ENCODE data around the gene CC2D2A. TPM values are rescaled to one million over a fixed set of nuclear protein-coding genes. Genes with fewer than 3 reads are reported as not detected.

The CC2D2A gene
- total RNA-seq, 1 experiment from 2014 or later, result 13.0 TPM

DNA sequence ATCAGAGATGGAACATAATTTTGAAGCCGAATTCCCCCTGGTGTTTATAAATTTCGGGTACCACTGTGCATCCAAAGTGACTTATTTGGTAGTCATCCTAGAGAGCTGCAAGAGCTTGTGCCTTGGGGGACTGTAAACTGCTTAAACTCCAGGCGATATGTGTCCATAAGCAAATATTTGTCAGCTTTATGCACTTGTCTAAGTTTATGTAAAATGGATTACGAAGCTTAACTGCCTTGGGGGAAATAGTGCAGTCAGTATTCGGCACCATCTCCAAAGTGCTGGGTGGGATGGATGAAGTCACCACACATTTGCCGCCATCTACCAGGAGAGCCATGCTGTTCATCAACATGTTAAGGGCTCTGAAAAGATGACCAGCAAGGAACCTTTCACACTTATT is 65.9 kb downstream of the CC2D2A start:
- TF ChIP-seq ZFX (IDR thresholded peaks at IDR 0.05), result no peak
- TF ChIP-seq, protein P1, sequence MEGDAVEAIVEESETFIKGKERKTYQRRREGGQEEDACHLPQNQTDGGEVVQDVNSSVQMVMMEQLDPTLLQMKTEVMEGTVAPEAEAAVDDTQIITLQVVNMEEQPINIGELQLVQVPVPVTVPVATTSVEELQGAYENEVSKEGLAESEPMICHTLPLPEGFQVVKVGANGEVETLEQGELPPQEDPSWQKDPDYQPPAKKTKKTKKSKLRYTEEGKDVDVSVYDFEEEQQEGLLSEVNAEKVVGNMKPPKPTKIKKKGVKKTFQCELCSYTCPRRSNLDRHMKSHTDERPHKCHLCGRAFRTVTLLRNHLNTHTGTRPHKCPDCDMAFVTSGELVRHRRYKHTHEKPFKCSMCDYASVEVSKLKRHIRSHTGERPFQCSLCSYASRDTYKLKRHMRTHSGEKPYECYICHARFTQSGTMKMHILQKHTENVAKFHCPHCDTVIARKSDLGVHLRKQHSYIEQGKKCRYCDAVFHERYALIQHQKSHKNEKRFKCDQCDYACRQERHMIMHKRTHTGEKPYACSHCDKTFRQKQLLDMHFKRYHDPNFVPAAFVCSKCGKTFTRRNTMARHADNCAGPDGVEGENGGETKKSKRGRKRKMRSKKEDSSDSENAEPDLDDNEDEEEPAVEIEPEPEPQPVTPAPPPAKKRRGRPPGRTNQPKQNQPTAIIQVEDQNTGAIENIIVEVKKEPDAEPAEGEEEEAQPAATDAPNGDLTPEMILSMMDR (IDR thresholded peaks at IDR 0.05 in 2 of 3, conservative IDR thresholded peaks at IDR 0.05 in 1 of 3; ENCODE audit: borderline replicate concordance in 1 of 3, insufficient read depth in 1 of 3, low read depth in 2 of 3, low read length in 2 of 3), result no peak
- no peak for TF ChIP-seq EZH2 (IDR thresholded peaks at IDR 0.05)
- no peak for TF ChIP-seq RAD21 (IDR thresholded peaks at IDR 0.05; ENCODE audit: low read depth)
- no peak for TF ChIP-seq CEBPB (IDR thresholded peaks at IDR 0.05; ENCODE audit: low read depth)
- TF ChIP-seq POLR2AphosphoS5 (IDR thresholded peaks at IDR 0.05; ENCODE audit: low read depth, low read length), result no peak
- TF ChIP-seq EGR1 (IDR thresholded peaks at IDR 0.05; ENCODE audit: low read depth), result no peak
- TF ChIP-seq CBX3 (IDR thresholded peaks at IDR 0.05; ENCODE audit: low read depth), result no peak
- TF ChIP-seq POLR2A (IDR thresholded peaks at IDR 0.05; ENCODE audit: borderline replicate concordance, extremely low read depth, insufficient read depth, insufficient read length), result no peak

More for the DNA sequence above, 65.9 kb downstream of the CC2D2A start:
- intact Hi-C loops (cut with micrococcal nuclease), result no loop called here
- H3K27me3 ChIP-seq (ENCODE audit: insufficient read depth, low read length), result no peaks in the 10 kb centered on the region
- no peaks in the 10 kb centered on the region for H4K20me1 ChIP-seq (ENCODE audit: insufficient read depth)
- H3K36me3 ChIP-seq (ENCODE audit: control insufficient read depth in 1 of 2, insufficient read depth in 2 of 2, low read length in 2 of 2), result no peaks in the 10 kb centered on the region
- DNase-seq (ENCODE audit: low read depth, low spot score) (no peak), ATAC-seq (no peak)
- H3K4me1 ChIP-seq (ENCODE audit: control insufficient read depth in 1 of 2, insufficient read depth in 2 of 2, low read length in 2 of 2), result no peaks in the 10 kb centered on the region
- ChIA-PET RAD21 (ENCODE audit: low non-redundant PET in 1 of 2, low total read pairs in 2 of 2, uncharacterized antibody in 2 of 2, unreplicated experiment in 2 of 2) (no interaction called here), POLR2A (no interaction called here), CTCF (no interaction called here)
- H3K27ac ChIP-seq (ENCODE audit: low read depth, low read length), result no peak overlapping the region
- no peak overlapping the region for H2AFZ ChIP-seq (ENCODE audit: low read depth, low read length, poor library complexity, severe bottlenecking)
- no peak overlapping the region for H3K4me2 ChIP-seq (ENCODE audit: low read length)
- no peak overlapping the region for H3K4me3 ChIP-seq (replicated peaks in 1 of 2; ENCODE audit: low read depth in 1 of 2, low read length in 2 of 2)
- no peaks in the 10 kb centered on the region for H3K9me3 ChIP-seq (ENCODE audit: control insufficient read depth in 1 of 2, insufficient read depth in 1 of 2, low read depth in 1 of 2, low read length in 2 of 2)
- no TSS peak for BruUV-seq (replicated peaks)
- H3K9ac ChIP-seq (ENCODE audit: low read length), result no peak overlapping the region
- H3K79me2 ChIP-seq (ENCODE audit: insufficient read depth, low read length), result no peaks in the 10 kb centered on the region
- no peaks in the 10 kb centered on the region for H3K9me2 ChIP-seq (ENCODE audit: insufficient read depth)
